IPS-18a (cell line): ENCODE data around the gene SRPK3.

Experiments used
- H3K27ac ChIP-seq: one replicate; pipeline ENCODE4 v1.5.1; 2013; ENCODE audit warnings: low read length
- H3K27me3 ChIP-seq: one replicate; pipeline ENCODE4 v1.6.1; 2013; ENCODE audit warnings: mild to moderate bottlenecking, low read length; ENCODE audit not compliant: control insufficient read depth, insufficient read depth
- H3K36me3 ChIP-seq: one replicate; pipeline ENCODE4 v1.6.1; 2013; ENCODE audit warnings: low read depth, low read length; ENCODE audit not compliant: control insufficient read depth
- H3K4me1 ChIP-seq: one replicate; pipeline ENCODE4 v1.6.1; 2013; ENCODE audit warnings: low read depth, low read length; ENCODE audit not compliant: control insufficient read depth
- H3K4me3 ChIP-seq: one replicate; pipeline ENCODE4 v1.5.1; 2013; ENCODE audit warnings: low read length
- H3K9ac ChIP-seq: one replicate; pipeline ENCODE4 v1.6.1; 2013; ENCODE audit warnings: mild to moderate bottlenecking, low read length, moderate library complexity
- H3K9me3 ChIP-seq: one replicate; pipeline ENCODE4 v1.6.1; 2013; ENCODE audit warnings: low read depth, low read length; ENCODE audit not compliant: control insufficient read depth

Gene SRPK3

DNA sequence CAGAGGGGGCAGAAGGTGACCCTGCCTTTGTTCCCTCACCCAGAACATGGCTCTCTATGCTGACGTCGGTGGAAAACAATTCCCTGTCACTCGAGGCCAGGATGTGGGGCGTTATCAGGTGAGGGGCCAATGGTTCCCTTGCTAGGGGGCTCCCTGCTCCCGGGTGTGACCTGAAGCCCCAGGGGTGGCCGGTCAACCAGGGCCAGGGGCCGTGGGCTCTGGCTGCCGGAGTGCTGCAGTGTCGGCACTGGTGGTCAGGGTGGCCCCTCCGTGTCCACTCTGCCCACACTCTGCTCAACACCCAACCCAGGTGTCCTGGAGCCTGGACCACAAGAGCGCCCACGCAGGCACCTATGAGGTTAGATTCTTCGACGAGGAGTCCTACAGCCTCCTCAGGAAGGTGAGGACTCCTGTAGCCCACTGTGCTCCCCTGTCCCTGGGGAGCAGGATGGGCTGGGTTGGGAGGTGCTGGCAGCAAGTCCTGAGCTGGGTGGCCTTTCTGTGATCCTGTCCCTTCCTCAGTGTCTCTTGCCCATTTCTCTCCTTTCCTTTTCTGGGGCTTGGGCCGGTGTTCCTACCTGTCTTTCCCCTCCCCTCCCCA, 16.7 kb downstream of the SRPK3 start:
- Histone ChIP-seq H3K36me3 (peaks cover 7% of the 10 kb centered on the region), H3K4me3 (no peak overlapping the region), H3K9ac (no peak overlapping the region), H3K9me3 (peaks cover 5% of the 10 kb centered on the region), H3K27me3 (no peaks in the 10 kb centered on the region), H3K4me1 (no peaks in the 10 kb centered on the region), H3K27ac (no peak overlapping the region)

DNA sequence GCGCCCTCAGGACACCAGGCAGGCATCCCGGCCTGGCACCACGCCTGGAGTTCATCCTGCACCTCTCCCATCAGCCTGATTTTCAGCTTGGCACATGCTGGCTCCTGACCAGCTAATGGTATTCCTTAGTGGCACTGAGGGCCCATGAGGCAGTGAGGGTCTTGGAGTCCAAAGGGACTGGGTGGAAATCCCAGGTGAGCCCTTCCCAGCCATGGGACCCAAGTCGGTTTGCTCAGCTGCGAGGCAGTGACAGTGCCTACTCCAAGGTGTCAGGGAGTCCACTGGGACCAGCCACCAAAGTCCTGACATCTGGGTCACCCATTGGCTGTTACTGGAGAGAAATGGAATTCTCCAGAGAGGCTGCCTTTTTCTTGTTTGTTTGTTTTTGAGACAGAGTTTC, 18.5 kb downstream of the SRPK3 start:
- no peaks in the 10 kb centered on the region for H3K27me3 ChIP-seq
- H3K27ac ChIP-seq, result no peak overlapping the region
- H3K9ac ChIP-seq, result no peak overlapping the region
- peaks cover 7% of the 10 kb centered on the region for H3K36me3 ChIP-seq
- no peak overlapping the region for H3K4me3 ChIP-seq
- no peaks in the 10 kb centered on the region for H3K4me1 ChIP-seq
- H3K9me3 ChIP-seq, result peaks cover 8% of the 10 kb centered on the region

DNA sequence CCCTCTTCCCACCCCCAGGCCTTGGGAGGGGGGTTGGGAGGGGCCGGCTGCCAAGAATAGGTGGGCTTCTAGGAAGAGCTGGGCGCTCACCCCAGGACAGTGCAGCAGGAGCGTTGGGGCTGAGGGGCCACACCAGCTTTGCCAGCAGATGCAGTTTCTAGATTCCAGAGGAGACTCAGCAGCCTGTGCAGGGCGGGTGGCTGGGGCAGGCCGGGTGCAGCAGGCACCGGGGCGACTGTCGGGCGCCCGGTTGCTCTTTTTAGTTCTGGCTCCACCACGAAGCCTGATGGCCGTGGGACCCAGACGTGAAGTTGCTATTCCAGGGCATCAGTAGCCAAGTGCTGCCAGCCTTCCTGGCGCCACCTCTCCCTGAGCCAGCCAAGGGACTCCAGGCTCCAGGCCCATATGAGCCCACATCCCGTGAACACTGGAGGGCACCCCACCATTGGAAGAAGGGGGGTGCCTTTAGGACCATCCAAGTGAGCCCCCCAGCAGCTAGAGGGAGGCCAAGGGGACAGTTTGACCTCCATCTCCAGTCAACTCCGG, 19.4 kb downstream of the SRPK3 start:
- Histone ChIP-seq H3K9me3 (peaks cover 8% of the 10 kb centered on the region), H3K27me3 (no peaks in the 10 kb centered on the region), H3K27ac (no peak overlapping the region), H3K36me3 (peaks cover 7% of the 10 kb centered on the region), H3K4me1 (no peaks in the 10 kb centered on the region), H3K9ac (no peak overlapping the region), H3K4me3 (no peak overlapping the region)

DNA sequence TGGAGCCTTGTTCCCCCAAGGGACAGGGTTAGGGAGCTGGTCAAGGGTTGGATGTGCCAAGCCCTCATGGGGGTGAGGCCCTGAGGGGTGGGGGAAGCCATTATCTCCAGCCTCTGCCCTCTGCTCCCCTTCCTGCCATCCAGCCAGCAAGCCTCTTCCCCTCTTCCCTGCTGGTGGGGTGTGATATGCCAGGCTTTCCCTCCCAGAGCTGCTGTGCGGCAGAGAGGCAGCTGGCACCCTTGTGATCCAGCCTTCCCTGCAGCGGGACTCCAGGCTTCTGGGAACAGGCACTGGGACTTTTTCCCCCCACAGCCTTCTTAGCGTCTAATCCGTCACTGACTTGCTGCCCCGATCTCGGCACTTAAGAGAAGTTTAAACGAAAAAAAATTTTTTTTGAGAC, 19.9 kb downstream of the SRPK3 start:
- no peak overlapping the region for H3K4me3 ChIP-seq
- H3K9me3 ChIP-seq, result peaks cover 8% of the 10 kb centered on the region
- no peak overlapping the region for H3K9ac ChIP-seq
- H3K36me3 ChIP-seq, result peaks cover 7% of the 10 kb centered on the region
- H3K27me3 ChIP-seq, result no peaks in the 10 kb centered on the region
- no peaks in the 10 kb centered on the region for H3K4me1 ChIP-seq
- no peak overlapping the region for H3K27ac ChIP-seq

DNA sequence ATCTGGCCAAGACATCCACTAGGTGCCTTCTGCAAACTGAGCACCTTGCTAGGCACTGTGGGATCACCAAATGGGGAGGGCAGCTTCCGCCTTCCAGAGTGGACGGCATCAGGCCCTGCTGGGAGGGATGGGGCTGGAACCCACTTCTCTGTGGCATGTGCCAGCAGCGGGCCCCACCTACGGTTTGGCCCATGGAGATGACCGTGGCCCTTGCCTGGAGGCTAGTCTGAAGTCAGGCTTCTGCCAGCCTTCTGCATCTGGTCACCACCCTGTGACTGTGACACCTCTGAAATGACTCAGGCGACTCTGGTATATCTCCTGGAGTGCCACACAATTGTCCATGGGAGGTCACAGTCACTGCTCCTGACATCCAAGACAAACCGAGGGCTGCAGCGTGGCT, 20.8 kb downstream of the SRPK3 start:
- H3K27ac ChIP-seq, result no peak overlapping the region
- H3K36me3 ChIP-seq, result peaks cover 7% of the 10 kb centered on the region
- H3K4me3 ChIP-seq, result no peak overlapping the region
- no peaks in the 10 kb centered on the region for H3K4me1 ChIP-seq
- no peak overlapping the region for H3K9ac ChIP-seq
- peaks cover 8% of the 10 kb centered on the region for H3K9me3 ChIP-seq
- H3K27me3 ChIP-seq, result no peaks in the 10 kb centered on the region

DNA sequence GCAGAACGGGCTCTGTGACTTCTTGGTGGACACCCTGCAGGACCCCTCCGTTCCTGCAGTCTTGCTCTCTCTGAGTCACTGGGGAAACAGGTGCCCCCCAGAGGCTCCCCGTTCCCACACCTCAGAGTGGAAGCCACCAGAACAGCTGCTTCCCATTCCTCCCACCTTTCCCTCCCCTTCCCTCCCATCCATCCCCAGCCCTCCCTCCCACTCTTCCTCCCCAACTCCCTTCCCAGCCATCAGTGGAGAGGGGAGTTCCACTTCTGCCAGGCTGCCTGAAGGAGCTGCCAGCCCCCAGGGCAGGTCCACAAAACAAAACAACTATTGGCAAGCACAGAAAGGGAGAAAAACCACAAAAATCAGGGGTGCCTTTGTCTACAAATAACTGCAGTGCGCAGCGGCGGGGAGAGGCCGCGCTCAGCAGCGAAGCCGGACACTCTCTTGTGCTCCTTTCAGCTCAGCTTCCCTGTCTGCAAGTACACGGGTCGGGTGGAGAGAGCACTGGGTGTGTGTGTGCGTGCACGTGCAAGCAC, 21.7 kb downstream of the SRPK3 start:
- Histone ChIP-seq H3K36me3 (peaks cover 3% of the 10 kb centered on the region), H3K4me1 (no peaks in the 10 kb centered on the region), H3K9me3 (peaks cover 5% of the 10 kb centered on the region), H3K27ac (no peak overlapping the region), H3K9ac (no peak overlapping the region), H3K4me3 (no peak overlapping the region), H3K27me3 (no peaks in the 10 kb centered on the region)

DNA sequence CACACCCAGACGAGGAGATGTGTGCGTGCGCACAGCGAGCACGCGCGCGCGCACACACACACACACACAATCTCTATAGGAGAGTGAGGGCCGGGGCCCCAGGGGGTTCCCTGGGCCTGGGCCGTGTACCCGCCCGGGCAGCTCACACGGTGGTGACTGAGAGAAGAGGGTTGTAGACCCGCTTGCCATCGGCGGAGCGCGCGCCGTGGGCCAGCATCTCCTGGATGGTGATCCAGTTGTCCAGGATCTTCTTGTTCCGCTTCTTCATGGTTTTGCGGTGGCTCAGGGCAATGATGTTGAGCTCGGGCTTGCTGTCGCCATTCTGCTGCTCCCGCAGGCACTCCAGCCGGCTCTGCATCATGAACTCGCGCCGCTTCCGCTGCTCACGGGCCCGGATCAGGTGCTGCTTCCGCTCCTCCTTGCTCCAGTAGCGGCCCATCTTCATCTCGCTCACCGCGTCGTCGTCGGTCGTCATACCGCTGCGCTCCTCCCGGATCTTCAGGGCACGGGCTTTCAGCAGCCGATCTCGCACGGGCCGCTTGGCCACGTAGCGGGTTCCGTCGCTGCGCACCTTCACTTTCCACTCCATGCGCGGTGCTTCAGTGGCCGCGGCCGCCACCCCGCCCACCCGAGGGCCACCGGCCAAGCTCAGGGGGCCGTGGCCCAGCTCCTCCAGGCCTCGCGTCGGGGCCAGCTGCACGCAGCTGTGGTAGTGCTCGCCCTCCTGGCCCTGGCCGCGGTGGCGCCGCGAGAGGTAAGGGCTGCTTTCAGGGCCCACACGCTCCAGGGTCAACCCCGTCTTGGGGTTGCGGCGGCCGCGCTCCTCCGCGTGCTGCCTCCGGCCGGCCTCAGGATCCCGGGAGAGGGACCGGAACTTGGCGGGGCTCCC, 22.6 kb downstream of the SRPK3 start:
- Histone ChIP-seq H3K27me3 (no peaks in the 10 kb centered on the region), H3K9me3 (peaks cover 5% of the 10 kb centered on the region), H3K4me3 (no peak overlapping the region), H3K36me3 (no peaks in the 10 kb centered on the region), H3K4me1 (no peaks in the 10 kb centered on the region), H3K27ac (no peak overlapping the region), H3K9ac (no peak overlapping the region)

DNA sequence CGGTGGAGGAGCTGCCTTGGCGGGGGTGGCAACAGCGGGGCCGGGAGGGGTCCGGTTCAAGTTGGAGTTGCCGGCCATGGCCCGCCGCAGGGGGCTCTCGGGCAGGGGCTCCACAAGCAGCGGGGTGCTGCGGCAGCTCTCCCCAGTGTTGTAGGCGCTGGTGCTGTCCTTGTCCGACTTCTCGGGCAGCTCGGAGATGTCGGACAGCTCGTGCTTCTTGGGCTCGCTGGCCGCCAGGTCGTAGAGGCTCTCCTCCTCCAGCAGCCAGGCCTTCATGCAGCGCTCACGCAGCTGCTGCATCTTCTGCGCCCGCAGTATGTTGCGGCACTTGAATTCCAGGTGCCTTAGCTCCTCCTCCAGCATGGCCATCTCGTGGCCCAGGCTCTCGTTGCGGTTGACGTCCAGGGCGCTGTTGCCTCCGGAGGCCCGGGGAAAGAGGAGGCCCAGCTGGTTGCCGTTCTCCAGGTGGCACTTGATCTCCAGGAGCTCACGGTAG, 23.3 kb downstream of the SRPK3 start:
- H3K9me3 ChIP-seq, result peaks cover 5% of the 10 kb centered on the region

DNA sequence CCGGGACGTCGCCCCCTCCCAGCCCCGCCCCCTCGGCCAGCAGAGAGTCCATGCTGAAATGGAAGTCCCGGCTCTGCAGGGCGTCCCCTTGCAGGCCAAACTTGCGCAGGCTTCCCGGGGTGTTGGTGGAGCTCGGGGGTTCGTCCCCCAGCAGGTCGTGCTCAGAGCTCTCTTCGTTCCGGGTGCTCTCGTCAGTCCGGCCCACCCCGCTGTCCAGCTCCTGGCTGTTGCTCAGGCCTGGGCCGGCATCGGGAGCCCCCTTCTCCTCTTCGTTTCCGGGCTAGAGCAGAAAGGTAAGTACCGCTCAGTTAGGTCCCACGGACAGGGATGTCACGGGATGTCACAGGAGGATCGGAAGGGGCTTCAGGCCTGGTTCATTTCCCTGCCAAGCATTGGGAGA, 23.8 kb downstream of the SRPK3 start:
- H3K36me3 ChIP-seq, result no peaks in the 10 kb centered on the region
- no peak overlapping the region for H3K4me3 ChIP-seq
- no peak overlapping the region for H3K27ac ChIP-seq
- H3K9me3 ChIP-seq, result peaks cover 5% of the 10 kb centered on the region
- no peak overlapping the region for H3K9ac ChIP-seq
- no peaks in the 10 kb centered on the region for H3K27me3 ChIP-seq
- no peaks in the 10 kb centered on the region for H3K4me1 ChIP-seq

More for the DNA sequence above, 23.3 kb downstream of the SRPK3 start:
- no peaks in the 10 kb centered on the region for H3K4me1 ChIP-seq
- no peaks in the 10 kb centered on the region for H3K36me3 ChIP-seq
- no peaks in the 10 kb centered on the region for H3K27me3 ChIP-seq
- no peak overlapping the region for H3K9ac ChIP-seq
- H3K27ac ChIP-seq, result no peak overlapping the region
- no peak overlapping the region for H3K4me3 ChIP-seq

DNA sequence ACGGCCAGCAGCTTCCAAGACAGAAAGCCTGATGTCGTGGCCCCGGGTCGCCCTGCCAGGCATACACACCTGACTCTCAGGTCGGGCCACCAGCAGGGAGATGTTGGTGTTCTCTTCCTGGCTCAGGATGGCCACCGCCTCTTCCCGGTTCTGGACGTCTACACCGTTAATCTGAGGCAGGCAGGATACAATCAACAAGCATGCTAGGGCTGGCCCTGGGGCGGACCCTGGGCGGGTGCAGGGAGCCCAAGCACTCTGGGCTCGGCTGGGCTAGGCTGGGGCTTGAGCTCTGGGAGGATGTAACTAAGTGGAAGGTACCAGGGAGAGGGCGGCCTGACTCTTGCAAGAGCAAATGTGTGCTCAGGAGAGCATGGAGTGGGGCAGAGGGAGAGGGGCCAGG, 24.6 kb downstream of the SRPK3 start:
- H3K4me1 ChIP-seq, result no peaks in the 10 kb centered on the region
- H3K9ac ChIP-seq, result no peak overlapping the region
- H3K27ac ChIP-seq, result no peak overlapping the region
- no peaks in the 10 kb centered on the region for H3K27me3 ChIP-seq
- H3K36me3 ChIP-seq, result no peaks in the 10 kb centered on the region
- no peak overlapping the region for H3K4me3 ChIP-seq
- H3K9me3 ChIP-seq, result peaks cover 2% of the 10 kb centered on the region

DNA sequence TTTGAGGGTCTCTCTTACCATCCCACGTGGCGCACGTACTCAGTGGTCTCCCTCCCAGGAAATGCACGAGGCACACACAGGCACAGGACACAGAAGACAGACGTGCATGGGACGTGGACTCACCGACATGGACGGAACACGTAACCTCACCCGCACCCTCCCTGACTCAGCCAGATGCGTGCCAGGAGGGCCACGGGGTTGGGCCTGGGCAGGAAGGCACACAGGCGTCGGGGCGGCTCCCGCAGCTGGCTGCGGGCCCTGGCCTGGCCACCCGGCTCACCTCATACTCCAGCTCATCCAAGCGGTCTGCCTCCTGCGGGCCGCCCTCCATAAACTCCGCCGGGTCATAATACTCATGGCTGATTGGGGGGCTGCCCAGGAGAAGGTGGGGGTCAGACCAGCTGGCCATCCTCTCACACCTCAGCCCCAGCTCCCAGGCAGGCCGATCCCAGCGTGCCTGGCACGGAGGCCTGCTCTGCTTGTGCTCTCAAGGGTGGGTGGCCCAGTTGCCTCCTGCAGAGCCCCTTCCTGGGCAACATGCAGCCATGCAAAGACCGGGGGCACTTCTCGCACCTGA, 26.2 kb downstream of the SRPK3 start:
- Histone ChIP-seq H3K4me1 (no peaks in the 10 kb centered on the region), H3K27ac (no peak overlapping the region), H3K36me3 (no peaks in the 10 kb centered on the region), H3K9me3 (peaks cover 2% of the 10 kb centered on the region), H3K4me3 (no peak overlapping the region), H3K27me3 (no peaks in the 10 kb centered on the region), H3K9ac (no peak overlapping the region)
